ENCODE measurements around the gene BMP8B.

BMP8B gene

GRCh38 chr1:39717809-39718208 is 70.9 kb downstream of the BMP8B start:
- DNase-seq, result no peak

- no peak for DNase-seq
Observed at GRCh38 chr1:39713557-39713956, 75.1 kb downstream of the BMP8B start.

- DNase-seq, result no peak
Observed at GRCh38 chr1:39711966-39712340, 76.7 kb downstream of the BMP8B start.

GRCh38 chr1:39711104-39711965 is 77.3 kb downstream of the BMP8B start:
- DNase-seq, result no peak

- no peak for DNase-seq
Observed at GRCh38 chr1:39707506-39707905, 81.2 kb downstream of the BMP8B start.

Data from NK-92 treated with Interleukin-12 subunit alpha and Interleukin-12 subunit beta, amount 100 ng/mL, for 24 hours (cell line).